ENCODE results near the gene MS4A7.
A peak's percentile ranks its signal among the peaks of the same experiment; 100 is the strongest.

MS4A7 gene

DNA sequence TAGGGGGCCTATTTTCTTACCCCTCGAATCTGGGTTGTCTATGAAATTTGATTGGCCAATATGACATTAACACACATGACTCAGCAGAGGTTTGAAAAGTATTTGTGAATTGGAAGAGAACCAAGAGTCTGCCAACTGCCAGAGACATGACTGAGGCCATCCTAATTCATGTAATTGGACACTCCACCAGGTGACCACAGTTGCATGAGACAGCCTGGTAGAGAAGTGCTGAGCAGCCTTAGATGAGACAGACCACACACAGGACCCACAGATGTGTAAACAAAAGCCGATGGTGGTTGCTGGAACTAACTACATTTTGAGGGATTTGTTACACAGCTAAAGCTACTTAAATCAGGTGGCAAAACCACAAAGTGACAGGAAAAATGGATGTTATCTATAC lies 50.2 kb downstream of the MS4A7 start:
- Histone ChIP-seq H3K36me3 (ENCODE audit: insufficient read depth, low read length) (no peaks in the 10 kb centered on the region), H4K20me1 (ENCODE audit: insufficient read depth, low read length, poor library complexity, severe bottlenecking) (no peaks in the 10 kb centered on the region), H3K9me3 (ENCODE audit: insufficient read depth, low read depth, low read length) (no peaks in the 10 kb centered on the region), H3K4me1 (ENCODE audit: insufficient read depth, low read length, poor library complexity, severe bottlenecking) (peaks cover 7% of the 10 kb centered on the region), H3K4me3 (ENCODE audit: low read length, poor library complexity, severe bottlenecking) (no peak overlapping the region), H3K79me2 (ENCODE audit: insufficient read depth, low read length) (no peaks in the 10 kb centered on the region), H3K4me2 (ENCODE audit: low read depth, low read length, poor library complexity, severe bottlenecking) (peak overlapping the region; percentile 2), H3K9me2 (replicated peaks; ENCODE audit: low read depth, low read length) (no peaks in the 10 kb centered on the region), H3F3A (ENCODE audit: low read depth) (no peaks in the 10 kb centered on the region), H3K9ac (ENCODE audit: low read depth, low read length, poor library complexity, severe bottlenecking) (no peak overlapping the region), H2AFZ (ENCODE audit: low read length) (0 out of 2 replicates have a peak overlapping the region, but pooled peaks have one; percentile 32), H3K27me3 (ENCODE audit: insufficient read depth, low read length, poor library complexity, severe bottlenecking) (no peaks in the 10 kb centered on the region)
- TF ChIP-seq CTCF (conservative IDR thresholded peaks at IDR 0.05; ENCODE audit: low read length) (no peak), EZH2phosphoT487 (IDR thresholded peaks at IDR 0.05; ENCODE audit: borderline replicate concordance) (no peak)

GRCh38 chr11:60429272-60429671 lies 50.9 kb downstream of the MS4A7 start, which contains the start of gene MS4A5:
Gene MS4A5, plus strand, starts transcription at chr11:60429572. Its CDS starts 103 bp downstream, at chr11:60429675.
- H2AFZ ChIP-seq (ENCODE audit: low read length): 0 out of 2 replicates have a peak within 1 kb of the TSS, but pooled peaks have one; percentile 32
- H3K9me3 ChIP-seq (ENCODE audit: insufficient read depth, low read depth, low read length): no peaks in the 10 kb centered on the region
- no peaks in the 10 kb centered on the region for H3F3A ChIP-seq (ENCODE audit: low read depth)
- H3K36me3 ChIP-seq (ENCODE audit: insufficient read depth, low read length): no peaks in the 10 kb centered on the region
- H3K4me3 ChIP-seq (ENCODE audit: low read length, poor library complexity, severe bottlenecking): no peak within 1 kb of the TSS
- H3K4me1 ChIP-seq (ENCODE audit: insufficient read depth, low read length, poor library complexity, severe bottlenecking): peaks cover 7% of the 10 kb centered on the region
- H3K9me2 ChIP-seq (replicated peaks; ENCODE audit: low read depth, low read length): no peaks in the 10 kb centered on the region
- H3K4me2 ChIP-seq (ENCODE audit: low read depth, low read length, poor library complexity, severe bottlenecking): peak within 1 kb of the TSS; percentile 2
- H3K27me3 ChIP-seq (ENCODE audit: insufficient read depth, low read length, poor library complexity, severe bottlenecking): no peaks in the 10 kb centered on the region
- no peaks in the 10 kb centered on the region for H3K79me2 ChIP-seq (ENCODE audit: insufficient read depth, low read length)
- no peak within 1 kb of the TSS for H3K9ac ChIP-seq (ENCODE audit: low read depth, low read length, poor library complexity, severe bottlenecking)
- TF ChIP-seq EZH2phosphoT487 (IDR thresholded peaks at IDR 0.05; ENCODE audit: borderline replicate concordance) (no peak), CTCF (conservative IDR thresholded peaks at IDR 0.05; ENCODE audit: low read length) (no peak)
- H4K20me1 ChIP-seq (ENCODE audit: insufficient read depth, low read length, poor library complexity, severe bottlenecking): no peaks in the 10 kb centered on the region

DNA sequence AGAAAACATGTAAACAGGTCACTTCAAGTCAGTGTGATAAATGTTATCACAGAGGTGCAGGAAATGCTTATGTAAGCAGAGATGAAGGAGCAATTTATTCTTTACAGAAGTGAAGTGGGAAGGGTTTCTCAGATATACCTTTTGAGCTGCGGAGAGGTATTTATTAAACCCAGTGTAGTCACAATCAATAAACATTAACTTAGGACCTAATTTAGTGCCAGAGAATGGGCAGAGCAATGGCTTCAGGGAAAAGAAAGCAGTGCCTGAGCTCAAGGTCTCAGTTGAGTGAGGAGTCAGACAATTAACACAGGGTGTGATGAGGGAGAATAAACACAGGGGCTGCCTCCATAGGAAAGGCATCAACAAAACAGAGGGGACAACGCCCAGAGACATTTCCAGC lies 52.9 kb downstream of the MS4A7 start:
- no peaks in the 10 kb centered on the region for H3K27me3 ChIP-seq (ENCODE audit: insufficient read depth, low read length, poor library complexity, severe bottlenecking)
- H3K9me2 ChIP-seq (replicated peaks; ENCODE audit: low read depth, low read length): no peaks in the 10 kb centered on the region
- no peak for TF ChIP-seq CTCF (conservative IDR thresholded peaks at IDR 0.05; ENCODE audit: low read length)
- H2AFZ ChIP-seq (ENCODE audit: low read length): no peak overlapping the region
- no peaks in the 10 kb centered on the region for H3K79me2 ChIP-seq (ENCODE audit: insufficient read depth, low read length)
- H3F3A ChIP-seq (ENCODE audit: low read depth): no peaks in the 10 kb centered on the region
- H3K4me3 ChIP-seq (ENCODE audit: low read length, poor library complexity, severe bottlenecking): no peak overlapping the region
- H4K20me1 ChIP-seq (ENCODE audit: insufficient read depth, low read length, poor library complexity, severe bottlenecking): no peaks in the 10 kb centered on the region
- H3K4me1 ChIP-seq (ENCODE audit: insufficient read depth, low read length, poor library complexity, severe bottlenecking): peaks cover 7% of the 10 kb centered on the region
- no peaks in the 10 kb centered on the region for H3K9me3 ChIP-seq (ENCODE audit: insufficient read depth, low read depth, low read length)
- no peaks in the 10 kb centered on the region for H3K36me3 ChIP-seq (ENCODE audit: insufficient read depth, low read length)
- H3K9ac ChIP-seq (ENCODE audit: low read depth, low read length, poor library complexity, severe bottlenecking): no peak overlapping the region
- no peak overlapping the region for H3K4me2 ChIP-seq (ENCODE audit: low read depth, low read length, poor library complexity, severe bottlenecking)
